ENCODE data around the gene ENDOV.
A peak's percentile ranks its signal among the peaks of the same experiment; 100 is the strongest.

Gene ENDOV

GRCh38 chr17:80453126-80453997 lies 38.4 kb downstream of the ENDOV start:
- TF ChIP-seq CTCF (IDR thresholded peaks at IDR 0.05; ENCODE audit: low read depth, low read length): no peak
- no peak for DNase-seq (ENCODE audit: low read depth, low spot score)
- H3K4me3 ChIP-seq (ENCODE audit: low read depth, low read length): no peak overlapping the region
- in situ Hi-C loops (cut with HindIII; ENCODE audit: low sequenced_read_pairs): no loop called here

GRCh38 chr17:80453998-80454556 lies 39.1 kb downstream of the ENDOV start:
- no peak for DNase-seq (ENCODE audit: low read depth, low spot score)
- in situ Hi-C loops (cut with HindIII; ENCODE audit: low sequenced_read_pairs): no loop called here

GRCh38 chr17:80454557-80455335 lies 39.8 kb downstream of the ENDOV start:
- in situ Hi-C loops (cut with HindIII; ENCODE audit: low sequenced_read_pairs): no loop called here
- DNase-seq (ENCODE audit: low read depth, low spot score): peak; percentile 97
- no peak for TF ChIP-seq CTCF (IDR thresholded peaks at IDR 0.05; ENCODE audit: low read depth, low read length)
- peak overlapping the region; percentile 64 for H3K4me3 ChIP-seq (ENCODE audit: low read depth, low read length)

More at GRCh38 chr17:80453998-80454556, 39.1 kb downstream of the ENDOV start:
- no peak for TF ChIP-seq CTCF (IDR thresholded peaks at IDR 0.05; ENCODE audit: low read depth, low read length)
- H3K4me3 ChIP-seq (ENCODE audit: low read depth, low read length): peak overlapping the region; percentile 62

GRCh38 chr17:80455336-80455710 lies 40.4 kb downstream of the ENDOV start:
- in situ Hi-C loops (cut with HindIII; ENCODE audit: low sequenced_read_pairs): no loop called here
- no peak for DNase-seq (ENCODE audit: low read depth, low spot score)

GRCh38 chr17:80455784-80456183 lies 40.8 kb downstream of the ENDOV start:
- no peak overlapping the region for H3K4me3 ChIP-seq (ENCODE audit: low read depth, low read length)
- in situ Hi-C loops (cut with HindIII; ENCODE audit: low sequenced_read_pairs): no loop called here
- DNase-seq (ENCODE audit: low read depth, low spot score): no peak
- no peak for TF ChIP-seq CTCF (IDR thresholded peaks at IDR 0.05; ENCODE audit: low read depth, low read length)

More at GRCh38 chr17:80455336-80455710, 40.4 kb downstream of the ENDOV start:
- peak overlapping the region; percentile 64 for H3K4me3 ChIP-seq (ENCODE audit: low read depth, low read length)
- TF ChIP-seq CTCF (IDR thresholded peaks at IDR 0.05; ENCODE audit: low read depth, low read length): no peak

- DNase-seq (ENCODE audit: low read depth, low spot score): no peak
- no peak overlapping the region for H3K4me3 ChIP-seq (ENCODE audit: low read depth, low read length)
- TF ChIP-seq CTCF (IDR thresholded peaks at IDR 0.05; ENCODE audit: low read depth, low read length): no peak
- in situ Hi-C loops (cut with HindIII; ENCODE audit: low sequenced_read_pairs): no loop called here
Measured at GRCh38 chr17:80456465-80457235, 41.7 kb downstream of the ENDOV start.

All from astrocyte of the spinal cord (primary cell).